OCI-LY3 (cell line): ENCODE data around the gene OSBPL8.

Experiments
- H2AFZ ChIP-seq: fragments of 200-600, 300-600 bp; shearing (Covaris generic); 2 replicates; pipeline ENCODE4 v1.6.0; 2014; ENCODE audit warnings: antibody characterized with exemption, low read depth, low read length
- H3K27ac ChIP-seq: fragments of 200-600, 300-600 bp; sonication (generic); 2 replicates; pipeline ENCODE4 v1.5.1; 2014; ENCODE audit warnings: mild to moderate bottlenecking, low read length, moderate library complexity, mixed read lengths
- H3K27me3 ChIP-seq: fragments of 200-600, 300-600 bp; sonication (generic); 2 replicates; pipeline ENCODE4 v1.6.1; 2014; ENCODE audit warnings: low read depth, low read length, mixed read lengths
- H3K36me3 ChIP-seq: fragments of 200-600, 300-600 bp; sonication (generic); replicated peaks from 2 replicates; pipeline ENCODE3; 2014; ENCODE audit warnings: low read depth, low read length, mixed read lengths
- H3K4me1 ChIP-seq: fragments of 300-600, 200-600 bp; sonication (generic); 2 replicates; pipeline ENCODE4 v1.6.1; 2014; ENCODE audit warnings: low read length, mixed read lengths
- H3K4me2 ChIP-seq: fragments of 200-600, 300-600 bp; sonication (generic); 2 replicates; pipeline ENCODE4 v1.6.1; 2014; ENCODE audit warnings: low read length, mixed read lengths
- H3K4me3 ChIP-seq: fragments of 300-600, 200-600 bp; sonication (generic); 2 replicates; pipeline ENCODE4 v1.5.1; 2014; ENCODE audit warnings: antibody characterized with exemption, mild to moderate bottlenecking, low read length, moderate library complexity
- H3K79me2 ChIP-seq: fragments of 300-600, 200-600 bp; shearing (Covaris generic); 2 replicates; pipeline ENCODE4 v1.6.1; 2014; ENCODE audit warnings: mild to moderate bottlenecking, low read length, mixed read lengths
- H3K9ac ChIP-seq: fragments of 300-600, 200-600 bp; shearing (Covaris generic); 2 replicates; pipeline ENCODE4 v1.6.0; 2014; ENCODE audit warnings: mild to moderate bottlenecking, low read length, moderate library complexity
- H3K9me3 ChIP-seq: fragments of 200-600, 300-600 bp; shearing (Covaris generic); 2 replicates; pipeline ENCODE4 v1.6.1; 2014; ENCODE audit warnings: low read length, mixed read lengths; ENCODE audit not compliant: insufficient read depth
- H4K20me1 ChIP-seq: fragments of 200-600, 300-600 bp; sonication (generic); 2 replicates; pipeline ENCODE4 v1.6.1; 2016; ENCODE audit warnings: low read length, mixed read lengths; ENCODE audit not compliant: insufficient read depth
- EZH2phosphoT487 ChIP-seq: fragments of 200-600 bp; shearing (Covaris generic); IDR thresholded peaks from 2 replicates; pipeline ENCODE4 v1.6.1; 2018; ENCODE audit warnings: antibody characterized with exemption, mixed run types, low read depth
- TF ChIP-seq, protein P1 (sequence below): fragments of 200-600, 300-600 bp; sonication (generic); IDR thresholded peaks from 2 replicates; pipeline ENCODE4 v1.5.1; 2014; ENCODE audit warnings: antibody characterized with exemption, low read length, low read depth

The OSBPL8 gene

DNA sequence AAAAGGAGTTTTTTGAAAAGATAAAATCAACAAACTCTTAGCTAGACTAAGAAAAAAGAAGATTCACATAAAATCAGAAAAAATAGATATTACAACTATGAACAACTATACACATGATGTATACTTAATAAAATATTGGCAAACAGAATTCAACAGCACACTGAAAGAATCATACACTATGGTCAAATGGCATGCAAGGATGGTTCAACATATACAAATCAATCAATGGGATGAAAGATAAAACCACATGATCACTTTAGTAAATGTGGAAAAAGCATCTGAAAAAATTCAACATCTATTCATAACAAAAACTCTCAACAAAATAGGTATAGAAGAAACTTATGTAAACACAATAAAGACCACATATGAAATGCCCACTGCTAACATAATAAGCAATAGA is 126.8 kb downstream of the OSBPL8 start:
- H3K79me2 ChIP-seq, result no peaks in the 10 kb centered on the region; the same call in 1 of the 2 replicates
- no peak overlapping the region for H2AFZ ChIP-seq
- H3K4me1 ChIP-seq, result no peaks in the 10 kb centered on the region
- TF ChIP-seq EZH2phosphoT487, result no peak
- TF ChIP-seq, protein P1, sequence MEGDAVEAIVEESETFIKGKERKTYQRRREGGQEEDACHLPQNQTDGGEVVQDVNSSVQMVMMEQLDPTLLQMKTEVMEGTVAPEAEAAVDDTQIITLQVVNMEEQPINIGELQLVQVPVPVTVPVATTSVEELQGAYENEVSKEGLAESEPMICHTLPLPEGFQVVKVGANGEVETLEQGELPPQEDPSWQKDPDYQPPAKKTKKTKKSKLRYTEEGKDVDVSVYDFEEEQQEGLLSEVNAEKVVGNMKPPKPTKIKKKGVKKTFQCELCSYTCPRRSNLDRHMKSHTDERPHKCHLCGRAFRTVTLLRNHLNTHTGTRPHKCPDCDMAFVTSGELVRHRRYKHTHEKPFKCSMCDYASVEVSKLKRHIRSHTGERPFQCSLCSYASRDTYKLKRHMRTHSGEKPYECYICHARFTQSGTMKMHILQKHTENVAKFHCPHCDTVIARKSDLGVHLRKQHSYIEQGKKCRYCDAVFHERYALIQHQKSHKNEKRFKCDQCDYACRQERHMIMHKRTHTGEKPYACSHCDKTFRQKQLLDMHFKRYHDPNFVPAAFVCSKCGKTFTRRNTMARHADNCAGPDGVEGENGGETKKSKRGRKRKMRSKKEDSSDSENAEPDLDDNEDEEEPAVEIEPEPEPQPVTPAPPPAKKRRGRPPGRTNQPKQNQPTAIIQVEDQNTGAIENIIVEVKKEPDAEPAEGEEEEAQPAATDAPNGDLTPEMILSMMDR, result no peak
- peaks cover 4% of the 10 kb centered on the region for H3K36me3 ChIP-seq
- H3K27me3 ChIP-seq, result no peaks in the 10 kb centered on the region
- no peak overlapping the region for H3K4me2 ChIP-seq
- no peak overlapping the region for H3K9ac ChIP-seq
- no peak overlapping the region for H3K27ac ChIP-seq
- no peak overlapping the region for H3K4me3 ChIP-seq
- peaks cover 4% of the 10 kb centered on the region; the same call in 1 of the 2 replicates for H3K9me3 ChIP-seq
- no peaks in the 10 kb centered on the region for H4K20me1 ChIP-seq

DNA sequence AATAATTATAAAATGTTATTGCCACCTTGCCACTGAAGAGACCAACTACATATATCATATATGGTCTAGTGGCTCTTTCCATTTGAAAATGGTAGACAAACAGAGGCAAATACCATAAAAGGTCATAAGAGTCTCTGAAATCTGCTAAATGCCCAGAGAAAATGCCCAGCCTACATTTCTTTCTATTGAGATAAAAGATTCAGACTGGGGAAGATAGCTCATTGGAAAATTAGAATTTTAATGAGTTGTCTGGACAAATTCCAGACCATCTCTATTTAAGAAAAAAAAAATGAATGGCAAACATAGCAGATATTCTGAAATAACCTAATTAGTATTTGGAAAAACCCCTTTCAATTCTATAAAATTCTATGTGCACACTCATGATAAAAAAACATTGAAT is 131.5 kb downstream of the OSBPL8 start:
- Histone ChIP-seq H3K27me3 (no peaks in the 10 kb centered on the region), H3K9me3 (peaks cover 28% of the 10 kb centered on the region; the same call in 1 of the 2 replicates), H2AFZ (no peak overlapping the region), H3K79me2 (no peaks in the 10 kb centered on the region; the same call in 1 of the 2 replicates), H3K4me1 (no peaks in the 10 kb centered on the region), H3K9ac (no peak overlapping the region), H3K4me2 (no peak overlapping the region), H4K20me1 (no peaks in the 10 kb centered on the region), H3K36me3 (peaks cover 13% of the 10 kb centered on the region), H3K4me3 (no peak overlapping the region), H3K27ac (no peak overlapping the region)
- TF ChIP-seq EZH2phosphoT487, result no peak
- TF ChIP-seq, protein P1, result no peak

DNA sequence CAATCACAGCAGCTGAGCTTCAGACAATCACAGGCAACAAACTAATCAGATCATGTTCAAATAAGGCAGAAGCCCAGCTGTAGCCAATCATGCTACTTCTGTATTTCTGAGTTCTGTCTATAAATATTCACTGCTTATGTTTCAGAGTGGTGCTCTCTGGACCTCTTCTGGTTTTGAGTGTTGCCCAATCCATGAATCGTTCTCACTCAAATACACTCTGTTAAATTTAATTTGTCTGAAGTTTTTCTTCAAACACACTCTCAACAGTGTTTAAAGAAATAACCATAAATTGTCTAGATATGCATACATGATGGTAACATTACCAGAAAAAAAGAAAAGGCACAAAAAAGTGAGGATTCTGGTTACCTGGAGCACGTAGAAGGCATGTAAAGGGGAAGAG is 133.4 kb downstream of the OSBPL8 start:
- no peaks in the 10 kb centered on the region for H4K20me1 ChIP-seq
- no peaks in the 10 kb centered on the region for H3K4me1 ChIP-seq
- H3K79me2 ChIP-seq, result no peaks in the 10 kb centered on the region; the same call in 1 of the 2 replicates
- no peak overlapping the region for H3K9ac ChIP-seq
- H3K4me3 ChIP-seq, result no peak overlapping the region
- no peaks in the 10 kb centered on the region for H3K27me3 ChIP-seq
- no peak overlapping the region for H3K27ac ChIP-seq
- TF ChIP-seq, protein P1, result no peak
- TF ChIP-seq EZH2phosphoT487, result no peak
- peaks cover 9% of the 10 kb centered on the region for H3K36me3 ChIP-seq
- H3K4me2 ChIP-seq, result no peak overlapping the region
- H3K9me3 ChIP-seq, result peaks cover 23% of the 10 kb centered on the region; the same call in 1 of the 2 replicates
- H2AFZ ChIP-seq, result no peak overlapping the region

DNA sequence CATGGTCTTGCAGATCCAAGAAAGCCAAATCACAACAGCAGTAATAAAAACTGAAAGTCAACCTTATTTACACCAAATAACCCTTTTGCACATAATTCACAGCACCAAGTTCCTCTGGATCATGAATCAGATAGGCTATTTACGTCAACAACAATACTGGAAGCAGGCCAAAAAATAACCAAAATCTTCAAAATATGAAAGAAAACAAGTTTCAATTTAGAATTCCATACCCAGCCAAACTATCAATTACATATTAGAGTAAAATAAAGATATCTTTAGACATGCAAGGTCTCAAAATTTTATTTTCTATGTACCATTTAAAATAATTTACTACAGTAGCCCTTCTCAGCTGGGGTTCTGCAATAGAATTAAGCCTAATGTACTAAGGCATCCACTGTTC is 134.6 kb downstream of the OSBPL8 start:
- Histone ChIP-seq H4K20me1 (no peaks in the 10 kb centered on the region), H2AFZ (no peak overlapping the region), H3K4me1 (no peaks in the 10 kb centered on the region), H3K36me3 (peaks cover 9% of the 10 kb centered on the region), H3K9ac (no peak overlapping the region), H3K4me2 (no peak overlapping the region), H3K9me3 (peaks cover 23% of the 10 kb centered on the region; the same call in 1 of the 2 replicates), H3K27me3 (no peaks in the 10 kb centered on the region), H3K4me3 (no peak overlapping the region), H3K27ac (no peak overlapping the region), H3K79me2 (no peaks in the 10 kb centered on the region; the same call in 1 of the 2 replicates)
- TF ChIP-seq EZH2phosphoT487, result no peak
- TF ChIP-seq, protein P1, result no peak
